HepG2 (cell line): ENCODE results near the gene ENPP7. TPM values are rescaled to one million over a fixed set of nuclear protein-coding genes. Genes with fewer than 3 reads are reported as not detected.

ENCODE experiments used
- BCL6 ChIP-seq: IDR thresholded peaks from 2 replicates; pipeline ENCODE4 v1.6.1; 2016; ENCODE audit warnings: missing genetic modification reagents, missing compliant biosample characterization
- CBX5 ChIP-seq: sonication (generic); formaldehyde crosslinking; IDR thresholded peaks from 2 replicates; pipeline ENCODE4 v1.4.0; 2020; ENCODE audit warnings: missing genetic modification reagents, borderline replicate concordance
- HNF1B ChIP-seq: sonication (generic); formaldehyde crosslinking; IDR thresholded peaks from 2 replicates; pipeline ENCODE4 v1.5.1; 2020; ENCODE audit warnings: mild to moderate bottlenecking, moderate library complexity, missing genetic modification reagents
- RERE ChIP-seq: IDR thresholded peaks from 2 replicates; pipeline ENCODE4 v1.6.1; 2016; ENCODE audit warnings: low read depth, missing genetic modification reagents, missing compliant biosample characterization
- TBL1XR1 ChIP-seq: fragments of 150-350 bp; IDR thresholded peaks from 2 replicates; pipeline ENCODE4 v1.6.1; 2014; ENCODE audit warnings: borderline replicate concordance, low read length; ENCODE audit not compliant: partially characterized antibody
- ZNF780A ChIP-seq: sonication (generic); formaldehyde crosslinking; IDR thresholded peaks from 2 replicates; pipeline ENCODE4 v1.8.0; 2022; ENCODE audit warnings: mild to moderate bottlenecking, missing genetic modification reagents, moderate library complexity
- polyA plus RNA-seq, 8 experiments: library from polyadenylated mRNA; depleted of rRNA in 3 of 8; stranded (reverse) in 7 of 8; unstranded in 1 of 8; fragments of >200 nt; fragmentation: Illumina TruSeq in 4 of 8; extraction: Trizol in 4 of 8; gene quantifications; 2 replicates each; pipeline versions ENCODE4 v1.2.1 to v1.2.3, GENCODE V29; 2011 to 2016; ENCODE audit warnings: low read depth in 4 of 8, missing spikeins in 1 of 8, mixed read lengths in 1 of 8; ENCODE audit not compliant: insufficient read depth in 1 of 8
- total RNA-seq, 5 experiments: library from RNA; depleted of rRNA; stranded (reverse); fragments of >200 nt; fragmentation: Illumina TruSeq; extraction: Trizol; gene quantifications; 2 replicates each; pipeline ENCODE4 v1.2.3, GENCODE V29; 2016; ENCODE audit warnings: low read depth in 1 of 5
- TF ChIP-seq, protein P1 (sequence below): sonication (generic); formaldehyde crosslinking; IDR thresholded peaks from 2 replicates; pipeline ENCODE4 v1.5.1; 2020; ENCODE audit warnings: mild to moderate bottlenecking, missing genetic modification reagents

ENPP7 gene
- total and polyA plus RNA-seq, 2 of the 13 experiments (the other 11 are each of a cell fraction or from before 2014, with no cell fraction given), result 1.1 to 2.2 TPM

DNA sequence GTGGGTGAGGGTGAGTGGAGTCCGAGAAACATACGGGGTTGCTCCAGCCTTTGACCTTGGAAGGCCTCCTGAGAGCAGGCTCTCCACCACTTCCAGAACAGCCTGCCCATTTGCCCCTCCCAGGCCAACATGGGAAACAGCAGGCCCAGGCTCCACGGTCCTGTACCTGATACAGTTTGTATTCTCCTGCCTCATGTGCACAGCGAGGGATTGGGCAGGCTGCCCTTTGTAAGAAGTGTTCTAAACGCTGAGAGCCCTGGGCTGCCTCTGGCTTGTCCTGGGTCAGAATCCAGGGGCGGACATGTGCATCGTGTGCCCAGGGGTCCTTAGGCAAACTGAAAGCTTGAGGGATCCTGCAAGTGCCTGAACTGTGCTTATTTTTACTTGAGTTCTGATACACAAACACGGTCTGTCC lies 43.8 kb downstream of the ENPP7 start (continued):
- TF ChIP-seq RERE (CRISPR knock-in tag), result no peak
- no peak for TF ChIP-seq TBL1XR1
- peak; percentile 99 for TF ChIP-seq ZNF780A (CRISPR knock-in tag)
- TF ChIP-seq, protein P1, sequence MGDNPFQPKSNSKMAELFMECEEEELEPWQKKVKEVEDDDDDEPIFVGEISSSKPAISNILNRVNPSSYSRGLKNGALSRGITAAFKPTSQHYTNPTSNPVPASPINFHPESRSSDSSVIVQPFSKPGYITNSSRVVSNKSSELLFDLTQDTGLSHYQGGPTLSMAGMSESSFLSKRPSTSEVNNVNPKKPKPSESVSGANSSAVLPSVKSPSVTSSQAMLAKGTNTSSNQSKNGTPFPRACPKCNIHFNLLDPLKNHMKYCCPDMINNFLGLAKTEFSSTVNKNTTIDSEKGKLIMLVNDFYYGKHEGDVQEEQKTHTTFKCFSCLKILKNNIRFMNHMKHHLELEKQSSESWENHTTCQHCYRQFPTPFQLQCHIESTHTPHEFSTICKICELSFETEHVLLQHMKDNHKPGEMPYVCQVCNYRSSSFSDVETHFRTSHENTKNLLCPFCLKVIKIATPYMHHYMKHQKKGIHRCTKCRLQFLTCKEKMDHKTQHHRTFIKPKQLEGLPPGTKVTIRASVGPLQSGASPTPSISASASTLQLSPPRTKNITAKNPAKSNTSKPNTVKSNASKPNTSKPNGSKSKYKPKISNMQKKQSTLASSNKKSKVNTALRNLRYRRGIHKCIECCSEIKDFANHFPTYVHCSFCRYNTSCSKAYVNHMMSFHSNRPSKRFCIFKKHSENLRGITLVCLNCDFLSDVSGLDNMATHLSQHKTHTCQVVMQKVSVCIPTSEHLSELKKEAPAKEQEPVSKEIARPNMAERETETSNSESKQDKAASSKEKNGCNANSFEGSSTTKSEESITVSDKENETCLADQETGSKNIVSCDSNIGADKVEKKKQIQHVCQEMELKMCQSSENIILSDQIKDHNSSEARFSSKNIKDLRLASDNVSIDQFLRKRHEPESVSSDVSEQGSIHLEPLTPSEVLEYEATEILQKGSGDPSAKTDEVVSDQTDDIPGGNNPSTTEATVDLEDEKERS (CRISPR knock-in tag), result 0 out of 2 replicates have a peak, but pooled peaks have one; percentile 42
- TF ChIP-seq CBX5 (CRISPR knock-in tag), result peak; percentile 18; the same call in 1 of the 2 replicates
- TF ChIP-seq HNF1B (CRISPR knock-in tag), result 0 out of 2 replicates have a peak, but pooled peaks have one; percentile 49
- TF ChIP-seq BCL6, result 0 out of 2 replicates have a peak, but pooled peaks have one; percentile 17
